ENCODE results near the gene RHPN2. TPM values are rescaled to one million over a fixed set of nuclear protein-coding genes. Genes with fewer than 3 reads are reported as not detected.

The RHPN2 gene
- total RNA-seq, 1 experiment from 2014 or later, result 32.8 TPM

- no peaks in the 10 kb centered on the region for H3K9me3 ChIP-seq (ENCODE audit: low read length)
- DNase-seq (no peak), ATAC-seq (no peak)
- H3K4me1 ChIP-seq (ENCODE audit: insufficient read depth, low read length), result peaks cover 14% of the 10 kb centered on the region
- TF ChIP-seq EZH2phosphoT487 (IDR thresholded peaks at IDR 0.05; ENCODE audit: borderline replicate concordance, low read length), result no peak
- no peak for TF ChIP-seq EZH2 (IDR thresholded peaks at IDR 0.05; ENCODE audit: low read length, unreplicated experiment)
- TF ChIP-seq, protein P1, sequence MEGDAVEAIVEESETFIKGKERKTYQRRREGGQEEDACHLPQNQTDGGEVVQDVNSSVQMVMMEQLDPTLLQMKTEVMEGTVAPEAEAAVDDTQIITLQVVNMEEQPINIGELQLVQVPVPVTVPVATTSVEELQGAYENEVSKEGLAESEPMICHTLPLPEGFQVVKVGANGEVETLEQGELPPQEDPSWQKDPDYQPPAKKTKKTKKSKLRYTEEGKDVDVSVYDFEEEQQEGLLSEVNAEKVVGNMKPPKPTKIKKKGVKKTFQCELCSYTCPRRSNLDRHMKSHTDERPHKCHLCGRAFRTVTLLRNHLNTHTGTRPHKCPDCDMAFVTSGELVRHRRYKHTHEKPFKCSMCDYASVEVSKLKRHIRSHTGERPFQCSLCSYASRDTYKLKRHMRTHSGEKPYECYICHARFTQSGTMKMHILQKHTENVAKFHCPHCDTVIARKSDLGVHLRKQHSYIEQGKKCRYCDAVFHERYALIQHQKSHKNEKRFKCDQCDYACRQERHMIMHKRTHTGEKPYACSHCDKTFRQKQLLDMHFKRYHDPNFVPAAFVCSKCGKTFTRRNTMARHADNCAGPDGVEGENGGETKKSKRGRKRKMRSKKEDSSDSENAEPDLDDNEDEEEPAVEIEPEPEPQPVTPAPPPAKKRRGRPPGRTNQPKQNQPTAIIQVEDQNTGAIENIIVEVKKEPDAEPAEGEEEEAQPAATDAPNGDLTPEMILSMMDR (conservative IDR thresholded peaks at IDR 0.05; ENCODE audit: low read depth, low read length), result no peak
- no peak overlapping the region for H3K4me3 ChIP-seq (ENCODE audit: low read length)
- intact Hi-C loops (cut with micrococcal nuclease), result no loop called here
- H3K27ac ChIP-seq (ENCODE audit: low read length), result no peak overlapping the region
- no TSS peak for BruUV-seq (replicated peaks)
- peaks cover 81% of the 10 kb centered on the region for H3K79me2 ChIP-seq (ENCODE audit: low read length)
- H3K27me3 ChIP-seq (ENCODE audit: low read length), result no peaks in the 10 kb centered on the region
- CTCF ChIA-PET, result no interaction called here
- H3K9ac ChIP-seq (ENCODE audit: low read length), result no peak overlapping the region
- H4K20me1 ChIP-seq (ENCODE audit: low read length), result peaks cover 30% of the 10 kb centered on the region
- H3K9me2 ChIP-seq (replicated peaks; ENCODE audit: low read length), result no peaks in the 10 kb centered on the region
- no peaks in the 10 kb centered on the region for H3F3A ChIP-seq (ENCODE audit: low read length, unreplicated experiment)
- no peak overlapping the region for H2AFZ ChIP-seq (ENCODE audit: low read length)
- POLR2A ChIA-PET (ENCODE audit: unreplicated experiment), result no interaction called here
- no peak overlapping the region for H3K4me2 ChIP-seq (ENCODE audit: low read length)
- H3K36me3 ChIP-seq (ENCODE audit: low read depth, low read length), result no peaks in the 10 kb centered on the region
These were observed 4.1 kb downstream of the RHPN2 start for GRCh38 chr19:33060586-33060985.

DNA sequence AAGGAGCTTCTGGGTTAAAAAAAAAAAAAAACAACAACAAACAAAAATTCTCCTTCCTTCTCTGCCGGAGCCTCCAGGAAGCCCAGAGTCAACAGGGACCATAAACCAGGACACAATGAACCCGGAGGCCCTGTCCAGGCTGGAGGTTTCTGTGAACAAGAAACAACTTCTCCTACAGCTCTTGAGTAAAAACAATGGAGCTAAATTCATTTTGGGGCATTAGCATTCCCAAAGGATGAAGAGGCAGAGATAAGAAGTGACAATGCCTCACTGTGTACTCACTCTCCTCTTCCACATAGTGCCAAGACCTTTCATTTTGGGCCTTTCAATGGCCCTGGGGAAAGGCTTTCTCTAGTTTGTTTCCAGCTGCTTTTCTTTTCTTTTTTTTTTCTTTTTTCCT is 9.0 kb downstream of the RHPN2 start:
- intact Hi-C loops (cut with micrococcal nuclease), result no loop called here
- Histone ChIP-seq H3K36me3 (ENCODE audit: low read depth, low read length) (peaks cover 10% of the 10 kb centered on the region), H3K79me2 (ENCODE audit: low read length) (peaks cover 83% of the 10 kb centered on the region), H3K9ac (ENCODE audit: low read length) (peak overlapping the region; percentile 45; the same call in 1 of the 2 replicates), H3K9me2 (replicated peaks; ENCODE audit: low read length) (no peaks in the 10 kb centered on the region), H3K4me1 (ENCODE audit: insufficient read depth, low read length) (peaks cover 43% of the 10 kb centered on the region), H3K9me3 (ENCODE audit: low read length) (no peaks in the 10 kb centered on the region), H4K20me1 (ENCODE audit: low read length) (peaks cover 10% of the 10 kb centered on the region; the same call in 1 of the 2 replicates), H3K27ac (ENCODE audit: low read length) (peak overlapping the region; percentile 93), H2AFZ (ENCODE audit: low read length) (no peak overlapping the region), H3K27me3 (ENCODE audit: low read length) (no peaks in the 10 kb centered on the region), H3K4me3 (ENCODE audit: low read length) (no peak overlapping the region), H3K4me2 (ENCODE audit: low read length) (0 out of 2 replicates have a peak overlapping the region, but pooled peaks have one; percentile 15), H3F3A (ENCODE audit: low read length, unreplicated experiment) (no peaks in the 10 kb centered on the region)
- POLR2A ChIA-PET (ENCODE audit: unreplicated experiment), result no interaction called here
- BruUV-seq (replicated peaks), result no TSS peak
- DNase-seq, result peak; percentile 49
- TF ChIP-seq, protein P1 (conservative IDR thresholded peaks at IDR 0.05; ENCODE audit: low read depth, low read length), result no peak
- TF ChIP-seq EZH2 (IDR thresholded peaks at IDR 0.05; ENCODE audit: low read length, unreplicated experiment), result no peak
- TF ChIP-seq EZH2phosphoT487 (IDR thresholded peaks at IDR 0.05; ENCODE audit: borderline replicate concordance, low read length), result no peak
- CTCF ChIA-PET, result no interaction called here
- no peak; the same call in 1 of the 2 replicates for ATAC-seq

DNA sequence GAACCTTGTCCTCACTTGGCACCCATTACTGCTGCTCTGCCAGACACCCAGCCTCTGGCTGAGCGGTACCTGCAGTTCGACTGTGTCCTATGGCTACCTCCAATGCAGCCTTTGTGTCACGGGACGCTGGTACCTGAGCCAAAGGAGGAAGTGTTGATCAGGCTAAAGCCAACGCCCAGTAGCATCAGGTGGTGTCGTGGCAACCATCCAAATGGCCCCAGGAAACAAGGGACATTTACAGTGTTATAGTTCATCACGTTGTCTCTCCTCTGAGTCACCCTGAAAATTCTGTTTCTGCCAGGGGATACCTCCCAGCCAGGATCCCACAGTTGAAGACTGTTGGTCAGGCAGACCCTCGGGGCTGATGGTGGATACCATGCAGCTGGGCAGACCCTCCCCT is 10.1 kb downstream of the RHPN2 start:
- TF ChIP-seq EZH2phosphoT487 (IDR thresholded peaks at IDR 0.05; ENCODE audit: borderline replicate concordance, low read length), result no peak
- no peak for TF ChIP-seq EZH2 (IDR thresholded peaks at IDR 0.05; ENCODE audit: low read length, unreplicated experiment)
- TF ChIP-seq, protein P1 (conservative IDR thresholded peaks at IDR 0.05; ENCODE audit: low read depth, low read length), result no peak
- POLR2A ChIA-PET (ENCODE audit: unreplicated experiment), result no interaction called here
- DNase-seq, result peak; percentile 94

More for the DNA sequence above, 10.1 kb downstream of the RHPN2 start:
- H3K9ac ChIP-seq (ENCODE audit: low read length), result peak overlapping the region; percentile 45
- H3F3A ChIP-seq (ENCODE audit: low read length, unreplicated experiment), result no peaks in the 10 kb centered on the region
- peaks cover 83% of the 10 kb centered on the region for H3K79me2 ChIP-seq (ENCODE audit: low read length)
- H4K20me1 ChIP-seq (ENCODE audit: low read length), result peaks cover under 1% of the 10 kb centered on the region; the same call in 1 of the 2 replicates
- no peaks in the 10 kb centered on the region for H3K27me3 ChIP-seq (ENCODE audit: low read length)
- intact Hi-C loops (cut with micrococcal nuclease), result no loop called here
- no peaks in the 10 kb centered on the region for H3K9me2 ChIP-seq (replicated peaks; ENCODE audit: low read length)
- peak overlapping the region; percentile 93 for H3K27ac ChIP-seq (ENCODE audit: low read length)
- H3K9me3 ChIP-seq (ENCODE audit: low read length), result no peaks in the 10 kb centered on the region
- peak; percentile 70 for ATAC-seq
- H3K4me2 ChIP-seq (ENCODE audit: low read length), result peak overlapping the region; percentile 46; the same call in 1 of the 2 replicates
- H3K36me3 ChIP-seq (ENCODE audit: low read depth, low read length), result peaks cover 10% of the 10 kb centered on the region
- CTCF ChIA-PET, result no interaction called here
- BruUV-seq (replicated peaks), result no TSS peak
- H3K4me1 ChIP-seq (ENCODE audit: insufficient read depth, low read length), result peaks cover 47% of the 10 kb centered on the region
- H2AFZ ChIP-seq (ENCODE audit: low read length), result no peak overlapping the region
- H3K4me3 ChIP-seq (ENCODE audit: low read length), result no peak overlapping the region
